Fibroblast of peridontal ligament (primary cell): ENCODE results near the gene KIRREL3.
A peak's percentile ranks its signal among the peaks of the same experiment; 100 is the strongest.

ENCODE experiments used
- DNase-seq: peaks from one replicate; pipeline ENCODE4 v3.0.0-alpha.2; 2010; ENCODE audit errors: extremely low read depth

KIRREL3 gene

GRCh38 chr11:126870021-126870420 is 130.5 kb downstream of the KIRREL3 start:
- no peak for DNase-seq

- DNase-seq, result no peak
These were observed 131.8 kb downstream of the KIRREL3 start for GRCh38 chr11:126868741-126869140.

GRCh38 chr11:126864934-126865333 is 135.6 kb downstream of the KIRREL3 start:
- DNase-seq, result no peak

GRCh38 chr11:126863294-126863997 is 137.1 kb downstream of the KIRREL3 start:
- DNase-seq, result no peak

GRCh38 chr11:126862664-126863243 is 137.8 kb downstream of the KIRREL3 start:
- no peak for DNase-seq

GRCh38 chr11:126861796-126862459 is 138.6 kb downstream of the KIRREL3 start:
- no peak for DNase-seq

GRCh38 chr11:126857860-126858808 is 142.4 kb downstream of the KIRREL3 start:
- DNase-seq, result no peak

GRCh38 chr11:126855536-126855935 is 145.0 kb downstream of the KIRREL3 start:
- no peak for DNase-seq

GRCh38 chr11:126853732-126854131 is 146.8 kb downstream of the KIRREL3 start:
- DNase-seq, result peak; percentile 48

- no peak for DNase-seq
These were observed 155.8 kb downstream of the KIRREL3 start for GRCh38 chr11:126844789-126845188.

- no peak for DNase-seq
These were observed 157.5 kb downstream of the KIRREL3 start for GRCh38 chr11:126843096-126843495.

GRCh38 chr11:126841999-126842398 is 158.6 kb downstream of the KIRREL3 start:
- no peak for DNase-seq

- DNase-seq, result no peak
These were observed 159.6 kb downstream of the KIRREL3 start for GRCh38 chr11:126840975-126841374.

- peak; percentile 57 for DNase-seq
These were observed 160.2 kb downstream of the KIRREL3 start for GRCh38 chr11:126840201-126840886.

- no peak for DNase-seq
These were observed 161.1 kb downstream of the KIRREL3 start for GRCh38 chr11:126839496-126839895.

- no peak for DNase-seq
These were observed 161.8 kb downstream of the KIRREL3 start for GRCh38 chr11:126838779-126839178.

- no peak for DNase-seq
These were observed 163.0 kb downstream of the KIRREL3 start for GRCh38 chr11:126837581-126837980.

- no peak for DNase-seq
These were observed 166.0 kb downstream of the KIRREL3 start for GRCh38 chr11:126834573-126834972.

GRCh38 chr11:126834149-126834548 is 166.4 kb downstream of the KIRREL3 start:
- DNase-seq, result peak; percentile 90

GRCh38 chr11:126833065-126833464 is 167.5 kb downstream of the KIRREL3 start:
- DNase-seq, result no peak

- no peak for DNase-seq
These were observed 168.2 kb downstream of the KIRREL3 start for GRCh38 chr11:126832387-126832786.
